ENCODE data around the gene UNC119.

Gene UNC119

GRCh38 chr17:28575126-28575795 lies 22.8 kb upstream of the UNC119 start:
- H3K36me3 ChIP-seq, result no peaks in the 10 kb centered on the region
- H3K9me3 ChIP-seq, result no peaks in the 10 kb centered on the region
- H3K4me1 ChIP-seq (ENCODE audit: control insufficient read depth in 1 of 2, insufficient read depth in 1 of 2, low read depth in 1 of 2, low read length in 1 of 2), result peaks cover 22 to 39% of the 10 kb centered on the region in 2 experiments
- TF ChIP-seq, protein P1, sequence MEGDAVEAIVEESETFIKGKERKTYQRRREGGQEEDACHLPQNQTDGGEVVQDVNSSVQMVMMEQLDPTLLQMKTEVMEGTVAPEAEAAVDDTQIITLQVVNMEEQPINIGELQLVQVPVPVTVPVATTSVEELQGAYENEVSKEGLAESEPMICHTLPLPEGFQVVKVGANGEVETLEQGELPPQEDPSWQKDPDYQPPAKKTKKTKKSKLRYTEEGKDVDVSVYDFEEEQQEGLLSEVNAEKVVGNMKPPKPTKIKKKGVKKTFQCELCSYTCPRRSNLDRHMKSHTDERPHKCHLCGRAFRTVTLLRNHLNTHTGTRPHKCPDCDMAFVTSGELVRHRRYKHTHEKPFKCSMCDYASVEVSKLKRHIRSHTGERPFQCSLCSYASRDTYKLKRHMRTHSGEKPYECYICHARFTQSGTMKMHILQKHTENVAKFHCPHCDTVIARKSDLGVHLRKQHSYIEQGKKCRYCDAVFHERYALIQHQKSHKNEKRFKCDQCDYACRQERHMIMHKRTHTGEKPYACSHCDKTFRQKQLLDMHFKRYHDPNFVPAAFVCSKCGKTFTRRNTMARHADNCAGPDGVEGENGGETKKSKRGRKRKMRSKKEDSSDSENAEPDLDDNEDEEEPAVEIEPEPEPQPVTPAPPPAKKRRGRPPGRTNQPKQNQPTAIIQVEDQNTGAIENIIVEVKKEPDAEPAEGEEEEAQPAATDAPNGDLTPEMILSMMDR (IDR thresholded peaks at IDR 0.05), result no peak
- no peaks in the 10 kb centered on the region for H3K27me3 ChIP-seq
- peak overlapping the region in 1 of 2 experiments; percentile 54 for H3K4me3 ChIP-seq (ENCODE audit: low read depth in 1 of 2, low read length in 1 of 2)
- no peak overlapping the region for H3K27ac ChIP-seq

- Histone ChIP-seq H3K4me3 (ENCODE audit: low read depth in 1 of 2, low read length in 1 of 2) (no peak overlapping the region), H3K9me3 (no peaks in the 10 kb centered on the region), H3K36me3 (no peaks in the 10 kb centered on the region), H3K4me1 (ENCODE audit: control insufficient read depth in 1 of 2, insufficient read depth in 1 of 2, low read depth in 1 of 2, low read length in 1 of 2) (peaks cover 30 to 47% of the 10 kb centered on the region in 2 experiments), H3K27ac (no peak overlapping the region), H3K27me3 (no peaks in the 10 kb centered on the region)
- TF ChIP-seq, protein P1 (IDR thresholded peaks at IDR 0.05), result no peak
These were observed 22.1 kb upstream of the UNC119 start for GRCh38 chr17:28574526-28574925.

DNA sequence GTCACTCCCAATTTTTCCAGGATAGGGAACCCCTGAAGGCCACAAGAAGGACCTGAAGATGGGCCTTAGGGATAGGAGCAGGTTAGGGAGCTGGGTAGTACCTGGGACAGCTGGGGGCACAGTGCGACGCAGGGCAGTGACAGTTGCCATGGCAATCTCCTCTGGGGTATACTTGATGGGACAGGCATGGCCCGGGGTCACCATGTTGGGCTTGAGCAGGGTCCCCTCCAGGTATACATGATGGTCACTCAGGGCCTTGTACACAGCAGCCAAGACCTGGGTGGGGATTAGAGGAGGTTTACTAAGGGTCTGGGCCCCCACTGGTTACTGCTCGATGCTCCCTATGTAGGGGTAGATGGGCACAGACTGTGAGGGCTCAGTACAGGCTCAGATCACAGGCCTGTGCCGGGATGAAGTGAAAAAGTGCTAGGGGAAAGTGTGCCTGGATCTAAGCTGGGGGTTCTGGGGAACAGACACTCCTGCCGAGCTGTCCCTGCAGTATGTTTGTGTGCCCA lies 21.6 kb upstream of the UNC119 start:
- no peaks in the 10 kb centered on the region for H3K9me3 ChIP-seq
- H3K36me3 ChIP-seq, result no peaks in the 10 kb centered on the region
- TF ChIP-seq, protein P1 (IDR thresholded peaks at IDR 0.05), result no peak
- H3K4me3 ChIP-seq (ENCODE audit: low read depth in 1 of 2, low read length in 1 of 2), result no peak overlapping the region
- no peaks in the 10 kb centered on the region for H3K27me3 ChIP-seq
- H3K4me1 ChIP-seq (ENCODE audit: control insufficient read depth in 1 of 2, insufficient read depth in 1 of 2, low read depth in 1 of 2, low read length in 1 of 2), result peaks cover 31 to 47% of the 10 kb centered on the region in 2 experiments
- no peak overlapping the region for H3K27ac ChIP-seq

DNA sequence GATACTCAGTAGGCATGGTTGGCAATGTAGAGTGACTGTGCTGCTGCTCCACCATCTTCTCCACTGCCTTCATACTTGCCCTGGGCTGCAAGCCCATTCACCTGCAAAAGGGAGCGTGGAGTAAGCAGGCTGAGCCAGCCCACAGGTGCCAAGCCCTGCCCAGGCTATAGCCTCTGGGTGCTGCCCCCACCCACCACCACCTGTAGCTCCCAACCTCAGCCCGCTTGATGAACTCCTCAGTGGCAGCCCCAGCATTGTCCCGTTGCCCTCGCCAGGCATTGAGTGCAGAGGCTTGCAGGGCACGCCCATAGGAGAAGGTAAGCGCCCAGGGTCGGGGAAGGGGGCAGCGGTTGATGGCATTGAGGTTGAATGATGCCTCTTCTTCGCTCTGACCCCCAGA lies 21.1 kb upstream of the UNC119 start:
- TF ChIP-seq, protein P1 (IDR thresholded peaks at IDR 0.05), result no peak
- peaks cover 35 to 42% of the 10 kb centered on the region in 2 experiments for H3K4me1 ChIP-seq (ENCODE audit: control insufficient read depth in 1 of 2, insufficient read depth in 1 of 2, low read depth in 1 of 2, low read length in 1 of 2)
- H3K27me3 ChIP-seq, result no peaks in the 10 kb centered on the region
- no peak overlapping the region for H3K4me3 ChIP-seq (ENCODE audit: low read depth in 1 of 2, low read length in 1 of 2)
- no peaks in the 10 kb centered on the region for H3K9me3 ChIP-seq
- no peaks in the 10 kb centered on the region for H3K36me3 ChIP-seq
- H3K27ac ChIP-seq, result no peak overlapping the region

DNA sequence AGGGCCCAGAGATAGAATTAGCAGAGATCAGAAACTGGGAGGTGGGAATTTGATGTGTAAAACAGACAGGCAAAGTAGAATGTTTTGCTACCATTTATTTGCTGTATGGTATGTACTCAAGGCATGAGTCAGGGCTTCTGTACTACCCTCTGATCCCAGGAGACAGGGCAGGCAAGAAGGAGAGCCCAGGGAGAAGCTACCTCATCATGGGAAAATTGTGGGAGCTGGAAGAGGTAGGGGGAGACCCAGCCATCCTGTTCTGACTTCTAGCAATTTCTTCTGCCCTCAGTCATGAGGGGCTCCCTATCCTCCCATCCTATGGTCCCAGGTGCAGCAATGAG lies 20.6 kb upstream of the UNC119 start:
- Histone ChIP-seq H3K27ac (no peak overlapping the region), H3K27me3 (no peaks in the 10 kb centered on the region), H3K4me1 (ENCODE audit: control insufficient read depth in 1 of 2, insufficient read depth in 1 of 2, low read depth in 1 of 2, low read length in 1 of 2) (peaks cover 40 to 46% of the 10 kb centered on the region in 2 experiments), H3K9me3 (no peaks in the 10 kb centered on the region), H3K36me3 (no peaks in the 10 kb centered on the region), H3K4me3 (ENCODE audit: low read depth in 1 of 2, low read length in 1 of 2) (no peak overlapping the region)
- TF ChIP-seq, protein P1 (IDR thresholded peaks at IDR 0.05), result no peak

Data from neutrophil (primary cell).